HEK293 (cell line): ENCODE measurements around the gene SNX20.

ENCODE experiments used
- CTCF ChIA-PET: fragments of 350-600 bp; formaldehyde crosslinking; extraction: SDS; loops from one replicate; lab custom pipeline; 2021; ENCODE audit warnings: antibody characterized with exemption; lab: Yijun Ruan, JAX
- POLR2A ChIA-PET: fragments of 300-600 bp; formaldehyde crosslinking; extraction: SDS; loops from one replicate; lab custom pipeline; 2020; ENCODE audit warnings: antibody characterized with exemption, inconsistent platforms; lab: Yijun Ruan, JAX
- H3K27ac ChIP-seq: fragments of 200-500 bp; sonication (Bioruptor generic); 2 replicates; pipeline ENCODE4 v1.5.1; 2014; ENCODE audit warnings: low read depth, low read length, control low read depth, inconsistent platforms; ENCODE audit errors: extremely low read depth
- H3K36me3 ChIP-seq, 2 experiments: fragments of 200-500 bp in 1 of 2; sonication (Bioruptor generic) in 1 of 2; 1 replicate in 1 of 2; 2 replicates in 1 of 2; pipeline ENCODE4 v1.5.1; 2014 to 2017; ENCODE audit warnings: inconsistent platforms in 2 of 2, low read length in 2 of 2; ENCODE audit not compliant: control insufficient read depth in 2 of 2, insufficient read depth in 1 of 2
- H3K4me1 ChIP-seq: fragments of 200-500 bp; sonication (Bioruptor generic); 2 replicates; pipeline ENCODE4 v1.5.1; 2014; ENCODE audit warnings: mild to moderate bottlenecking, low read length, inconsistent platforms; ENCODE audit not compliant: control insufficient read depth, insufficient read depth
- H3K4me3 ChIP-seq: 2 replicates; pipeline ENCODE4 v1.5.1; 2011; ENCODE audit warnings: low read depth, mild to moderate bottlenecking, control low read depth, low read length, moderate library complexity
- H3K9me3 ChIP-seq: fragments of 200-500 bp; sonication (Bioruptor generic); 2 replicates; pipeline ENCODE4 v1.5.1; 2014; ENCODE audit warnings: low read depth, low read length, inconsistent platforms; ENCODE audit not compliant: control insufficient read depth, insufficient read depth
- GLIS2 ChIP-seq: fragments of 450-650 bp; formaldehyde crosslinking; IDR thresholded peaks from 2 replicates; pipeline ENCODE4 v1.5.1; 2016; ENCODE audit warnings: missing biosample characterization, missing genetic modification characterization
- HOXA7 ChIP-seq: sonication (generic); formaldehyde crosslinking; IDR thresholded peaks from 2 replicates; pipeline ENCODE4 v1.8.1; 2022; ENCODE audit warnings: missing genetic modification reagents, borderline replicate concordance
- SP3 ChIP-seq: fragments of 450-650 bp; formaldehyde crosslinking; IDR thresholded peaks from 2 replicates; pipeline ENCODE4 v1.5.1; 2016; ENCODE audit warnings: missing biosample characterization, missing genetic modification characterization
- ZNF140 ChIP-seq: fragments of 450-650 bp; formaldehyde crosslinking; IDR thresholded peaks from 2 replicates; pipeline ENCODE4 v1.5.1; 2016; ENCODE audit warnings: missing biosample characterization, missing genetic modification characterization
- ZNF169 ChIP-seq: fragments of 450-650 bp; formaldehyde crosslinking; IDR thresholded peaks from 2 replicates; pipeline ENCODE4 v1.5.1; 2016; ENCODE audit warnings: missing biosample characterization, missing genetic modification characterization
- ZNF202 ChIP-seq: fragments of 450-650 bp; formaldehyde crosslinking; IDR thresholded peaks from 2 replicates; pipeline ENCODE4 v1.5.1; 2016; ENCODE audit warnings: missing biosample characterization, missing genetic modification characterization, borderline replicate concordance
- ZNF302 ChIP-seq: fragments of 450-650 bp; formaldehyde crosslinking; IDR thresholded peaks from 2 replicates; pipeline ENCODE4 v1.5.1; 2016; ENCODE audit warnings: missing biosample characterization, missing genetic modification characterization, low read depth
- ZNF423 ChIP-seq: fragments of 450-650 bp; formaldehyde crosslinking; IDR thresholded peaks from 2 replicates; pipeline ENCODE4 v1.5.1; 2016; ENCODE audit warnings: missing biosample characterization, missing genetic modification characterization
- ZNF501 ChIP-seq: fragments of 450-650 bp; formaldehyde crosslinking; IDR thresholded peaks from 2 replicates; pipeline ENCODE4 v1.5.1; 2016; ENCODE audit warnings: missing biosample characterization, missing genetic modification characterization
- ZNF768 ChIP-seq: fragments of 450-650 bp; formaldehyde crosslinking; IDR thresholded peaks from 2 replicates; pipeline ENCODE4 v1.5.1; 2018; ENCODE audit warnings: missing biosample characterization, mild to moderate bottlenecking, missing genetic modification characterization
- TF ChIP-seq, protein P1 (sequence below): fragments of 450-650 bp; formaldehyde crosslinking; IDR thresholded peaks from 2 replicates; pipeline ENCODE4 v1.5.1; 2017; ENCODE audit warnings: missing biosample characterization, missing genetic modification characterization
- TF ChIP-seq, protein P2 (sequence below): fragments of 450-650 bp; formaldehyde crosslinking; IDR thresholded peaks from 2 replicates; pipeline ENCODE4 v1.5.1; 2016; ENCODE audit warnings: missing biosample characterization, missing genetic modification characterization
- TF ChIP-seq, protein P3 (sequence below): fragments of 450-650 bp; formaldehyde crosslinking; IDR thresholded peaks from 2 replicates; pipeline ENCODE4 v1.5.1; 2016; ENCODE audit warnings: missing biosample characterization, missing genetic modification characterization
- TF ChIP-seq, protein P4 (sequence below): fragments of 450-650 bp; IDR thresholded peaks from 2 replicates; pipeline ENCODE4 v1.5.1; 2018; ENCODE audit warnings: missing biosample characterization, missing genetic modification characterization
- TF ChIP-seq, protein P5 (sequence below): fragments of 450-650 bp; formaldehyde crosslinking; IDR thresholded peaks from 2 replicates; pipeline ENCODE4 v1.5.1; 2017; ENCODE audit warnings: missing biosample characterization, missing genetic modification characterization
- TF ChIP-seq, protein P6 (sequence below): fragments of 450-650 bp; formaldehyde crosslinking; IDR thresholded peaks from 2 replicates; pipeline ENCODE4 v1.5.1; 2016; ENCODE audit warnings: missing biosample characterization, missing genetic modification characterization
- TF ChIP-seq, protein P7 (sequence below): sonication (generic); formaldehyde crosslinking; IDR thresholded peaks from 2 replicates; pipeline ENCODE4 v1.8.1; 2022; ENCODE audit warnings: mild to moderate bottlenecking, moderate library complexity, missing genetic modification reagents

SNX20 gene

DNA sequence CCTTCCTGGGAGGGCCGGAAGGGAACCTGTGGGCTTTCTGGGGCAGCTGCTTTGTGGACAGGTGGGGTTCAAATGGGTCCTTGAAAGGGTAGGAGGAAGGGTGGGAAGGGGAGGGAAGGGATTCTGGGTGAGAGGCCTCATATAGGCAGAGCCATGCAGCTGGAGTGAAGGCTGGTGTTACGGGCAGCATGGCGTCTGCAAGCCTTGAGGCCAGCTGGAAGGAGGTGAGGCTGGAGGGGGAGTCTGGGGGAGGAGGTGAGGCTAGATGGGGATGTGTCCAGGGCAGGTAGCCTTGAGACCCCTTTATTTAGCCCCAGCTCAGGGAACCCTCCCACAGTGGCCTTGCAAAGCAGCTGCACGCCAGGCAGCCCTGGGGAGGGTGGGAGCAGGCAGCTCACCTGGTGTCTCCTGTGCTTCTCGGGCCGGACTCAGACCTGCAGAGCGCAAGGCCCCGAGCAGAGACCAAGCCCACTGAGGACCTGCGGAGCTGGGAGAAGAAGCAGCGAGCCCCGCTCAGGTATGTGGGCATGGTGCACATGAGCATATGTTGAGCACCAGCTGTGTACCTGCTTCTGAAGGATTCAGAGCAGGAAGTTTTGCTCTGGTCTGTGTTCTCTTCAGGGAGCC lies 50.6 kb downstream of the SNX20 start:
- ChIA-PET CTCF (no interaction called here), POLR2A (no interaction called here)
- H3K9me3 ChIP-seq = no peaks in the 10 kb centered on the region

DNA sequence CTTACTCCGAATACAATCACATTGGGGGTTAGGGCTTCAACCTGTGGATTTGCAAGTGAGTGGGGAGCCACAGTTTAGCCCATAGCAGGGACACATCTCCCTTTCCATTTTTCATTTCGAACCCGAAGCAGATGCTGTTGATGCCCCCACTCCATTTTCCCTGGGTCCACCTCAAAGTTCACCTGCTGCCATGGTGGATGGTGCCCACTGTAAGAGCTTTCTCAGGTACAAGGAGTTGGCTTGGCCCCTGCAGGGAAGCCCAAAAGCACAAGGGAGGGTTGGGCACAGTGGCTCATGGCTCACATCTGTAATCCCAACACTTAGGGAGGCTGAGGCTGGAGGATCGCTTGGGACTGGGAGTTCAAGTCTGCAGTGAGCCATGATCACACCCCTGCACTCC lies 51.8 kb downstream of the SNX20 start:
- TF ChIP-seq, protein P1, sequence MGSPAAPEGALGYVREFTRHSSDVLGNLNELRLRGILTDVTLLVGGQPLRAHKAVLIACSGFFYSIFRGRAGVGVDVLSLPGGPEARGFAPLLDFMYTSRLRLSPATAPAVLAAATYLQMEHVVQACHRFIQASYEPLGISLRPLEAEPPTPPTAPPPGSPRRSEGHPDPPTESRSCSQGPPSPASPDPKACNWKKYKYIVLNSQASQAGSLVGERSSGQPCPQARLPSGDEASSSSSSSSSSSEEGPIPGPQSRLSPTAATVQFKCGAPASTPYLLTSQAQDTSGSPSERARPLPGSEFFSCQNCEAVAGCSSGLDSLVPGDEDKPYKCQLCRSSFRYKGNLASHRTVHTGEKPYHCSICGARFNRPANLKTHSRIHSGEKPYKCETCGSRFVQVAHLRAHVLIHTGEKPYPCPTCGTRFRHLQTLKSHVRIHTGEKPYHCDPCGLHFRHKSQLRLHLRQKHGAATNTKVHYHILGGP = no peak
- no peak for TF ChIP-seq SP3
- TF ChIP-seq, protein P2, sequence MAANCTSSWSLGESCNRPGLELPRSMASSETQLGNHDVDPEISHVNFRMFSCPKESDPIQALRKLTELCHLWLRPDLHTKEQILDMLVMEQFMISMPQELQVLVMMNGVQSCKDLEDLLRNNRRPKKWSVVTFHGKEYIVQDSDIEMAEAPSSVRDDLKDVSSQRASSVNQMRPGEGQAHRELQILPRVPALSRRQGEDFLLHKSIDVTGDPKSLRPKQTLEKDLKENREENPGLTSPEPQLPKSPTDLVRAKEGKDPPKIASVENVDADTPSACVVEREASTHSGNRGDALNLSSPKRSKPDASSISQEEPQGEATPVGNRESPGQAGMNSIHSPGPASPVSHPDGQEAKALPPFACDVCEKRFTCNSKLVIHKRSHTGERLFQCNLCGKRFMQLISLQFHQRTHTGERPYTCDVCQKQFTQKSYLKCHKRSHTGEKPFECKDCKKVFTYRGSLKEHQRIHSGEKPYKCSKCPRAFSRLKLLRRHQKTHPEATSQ (tag by site-specific recombination) = no peak
- TF ChIP-seq, protein P3, sequence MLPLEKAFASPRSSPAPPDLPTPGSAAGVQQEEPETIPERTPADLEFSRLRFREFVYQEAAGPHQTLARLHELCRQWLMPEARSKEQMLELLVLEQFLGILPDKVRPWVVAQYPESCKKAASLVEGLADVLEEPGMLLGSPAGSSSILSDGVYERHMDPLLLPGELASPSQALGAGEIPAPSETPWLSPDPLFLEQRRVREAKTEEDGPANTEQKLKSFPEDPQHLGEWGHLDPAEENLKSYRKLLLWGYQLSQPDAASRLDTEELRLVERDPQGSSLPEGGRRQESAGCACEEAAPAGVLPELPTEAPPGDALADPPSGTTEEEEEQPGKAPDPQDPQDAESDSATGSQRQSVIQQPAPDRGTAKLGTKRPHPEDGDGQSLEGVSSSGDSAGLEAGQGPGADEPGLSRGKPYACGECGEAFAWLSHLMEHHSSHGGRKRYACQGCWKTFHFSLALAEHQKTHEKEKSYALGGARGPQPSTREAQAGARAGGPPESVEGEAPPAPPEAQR (tag by site-specific recombination) = no peak
- TF ChIP-seq, protein P4, sequence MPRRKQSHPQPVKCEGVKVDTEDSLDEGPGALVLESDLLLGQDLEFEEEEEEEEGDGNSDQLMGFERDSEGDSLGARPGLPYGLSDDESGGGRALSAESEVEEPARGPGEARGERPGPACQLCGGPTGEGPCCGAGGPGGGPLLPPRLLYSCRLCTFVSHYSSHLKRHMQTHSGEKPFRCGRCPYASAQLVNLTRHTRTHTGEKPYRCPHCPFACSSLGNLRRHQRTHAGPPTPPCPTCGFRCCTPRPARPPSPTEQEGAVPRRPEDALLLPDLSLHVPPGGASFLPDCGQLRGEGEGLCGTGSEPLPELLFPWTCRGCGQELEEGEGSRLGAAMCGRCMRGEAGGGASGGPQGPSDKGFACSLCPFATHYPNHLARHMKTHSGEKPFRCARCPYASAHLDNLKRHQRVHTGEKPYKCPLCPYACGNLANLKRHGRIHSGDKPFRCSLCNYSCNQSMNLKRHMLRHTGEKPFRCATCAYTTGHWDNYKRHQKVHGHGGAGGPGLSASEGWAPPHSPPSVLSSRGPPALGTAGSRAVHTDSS (tag by site-specific recombination) = no peak
- TF ChIP-seq ZNF302 (tag by site-specific recombination) = no peak
- TF ChIP-seq GLIS2 = no peak
- TF ChIP-seq, all 188 proteins: peak for 0
- CTCF ChIA-PET = no interaction called here

More for the DNA sequence above, 50.6 kb downstream of the SNX20 start:
- no peak overlapping the region for H3K27ac ChIP-seq
- no peak overlapping the region for H3K4me3 ChIP-seq
- TF ChIP-seq ZNF140 (tag by site-specific recombination) (no peak), ZNF768 (no peak), HOXA7 (CRISPR knock-in tag) (no peak), ZNF423 (tag by site-specific recombination) (no peak), ZNF501 (tag by site-specific recombination) (no peak), ZNF169 (no peak), ZNF202 (tag by site-specific recombination) (no peak)
- TF ChIP-seq, protein P5, sequence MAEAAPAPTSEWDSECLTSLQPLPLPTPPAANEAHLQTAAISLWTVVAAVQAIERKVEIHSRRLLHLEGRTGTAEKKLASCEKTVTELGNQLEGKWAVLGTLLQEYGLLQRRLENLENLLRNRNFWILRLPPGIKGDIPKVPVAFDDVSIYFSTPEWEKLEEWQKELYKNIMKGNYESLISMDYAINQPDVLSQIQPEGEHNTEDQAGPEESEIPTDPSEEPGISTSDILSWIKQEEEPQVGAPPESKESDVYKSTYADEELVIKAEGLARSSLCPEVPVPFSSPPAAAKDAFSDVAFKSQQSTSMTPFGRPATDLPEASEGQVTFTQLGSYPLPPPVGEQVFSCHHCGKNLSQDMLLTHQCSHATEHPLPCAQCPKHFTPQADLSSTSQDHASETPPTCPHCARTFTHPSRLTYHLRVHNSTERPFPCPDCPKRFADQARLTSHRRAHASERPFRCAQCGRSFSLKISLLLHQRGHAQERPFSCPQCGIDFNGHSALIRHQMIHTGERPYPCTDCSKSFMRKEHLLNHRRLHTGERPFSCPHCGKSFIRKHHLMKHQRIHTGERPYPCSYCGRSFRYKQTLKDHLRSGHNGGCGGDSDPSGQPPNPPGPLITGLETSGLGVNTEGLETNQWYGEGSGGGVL (tag by site-specific recombination) = no peak
- TF ChIP-seq, protein P6, sequence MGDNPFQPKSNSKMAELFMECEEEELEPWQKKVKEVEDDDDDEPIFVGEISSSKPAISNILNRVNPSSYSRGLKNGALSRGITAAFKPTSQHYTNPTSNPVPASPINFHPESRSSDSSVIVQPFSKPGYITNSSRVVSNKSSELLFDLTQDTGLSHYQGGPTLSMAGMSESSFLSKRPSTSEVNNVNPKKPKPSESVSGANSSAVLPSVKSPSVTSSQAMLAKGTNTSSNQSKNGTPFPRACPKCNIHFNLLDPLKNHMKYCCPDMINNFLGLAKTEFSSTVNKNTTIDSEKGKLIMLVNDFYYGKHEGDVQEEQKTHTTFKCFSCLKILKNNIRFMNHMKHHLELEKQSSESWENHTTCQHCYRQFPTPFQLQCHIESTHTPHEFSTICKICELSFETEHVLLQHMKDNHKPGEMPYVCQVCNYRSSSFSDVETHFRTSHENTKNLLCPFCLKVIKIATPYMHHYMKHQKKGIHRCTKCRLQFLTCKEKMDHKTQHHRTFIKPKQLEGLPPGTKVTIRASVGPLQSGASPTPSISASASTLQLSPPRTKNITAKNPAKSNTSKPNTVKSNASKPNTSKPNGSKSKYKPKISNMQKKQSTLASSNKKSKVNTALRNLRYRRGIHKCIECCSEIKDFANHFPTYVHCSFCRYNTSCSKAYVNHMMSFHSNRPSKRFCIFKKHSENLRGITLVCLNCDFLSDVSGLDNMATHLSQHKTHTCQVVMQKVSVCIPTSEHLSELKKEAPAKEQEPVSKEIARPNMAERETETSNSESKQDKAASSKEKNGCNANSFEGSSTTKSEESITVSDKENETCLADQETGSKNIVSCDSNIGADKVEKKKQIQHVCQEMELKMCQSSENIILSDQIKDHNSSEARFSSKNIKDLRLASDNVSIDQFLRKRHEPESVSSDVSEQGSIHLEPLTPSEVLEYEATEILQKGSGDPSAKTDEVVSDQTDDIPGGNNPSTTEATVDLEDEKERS (tag by site-specific recombination) = no peak
- TF ChIP-seq, protein P7, sequence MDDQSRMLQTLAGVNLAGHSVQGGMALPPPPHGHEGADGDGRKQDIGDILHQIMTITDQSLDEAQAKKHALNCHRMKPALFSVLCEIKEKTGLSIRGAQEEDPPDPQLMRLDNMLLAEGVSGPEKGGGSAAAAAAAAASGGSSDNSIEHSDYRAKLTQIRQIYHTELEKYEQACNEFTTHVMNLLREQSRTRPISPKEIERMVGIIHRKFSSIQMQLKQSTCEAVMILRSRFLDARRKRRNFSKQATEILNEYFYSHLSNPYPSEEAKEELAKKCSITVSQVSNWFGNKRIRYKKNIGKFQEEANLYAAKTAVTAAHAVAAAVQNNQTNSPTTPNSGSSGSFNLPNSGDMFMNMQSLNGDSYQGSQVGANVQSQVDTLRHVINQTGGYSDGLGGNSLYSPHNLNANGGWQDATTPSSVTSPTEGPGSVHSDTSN = no peak
- H3K36me3 ChIP-seq = no peaks in the 10 kb centered on the region
- H3K4me1 ChIP-seq = no peaks in the 10 kb centered on the region

More for the DNA sequence above, 51.8 kb downstream of the SNX20 start:
- POLR2A ChIA-PET = no interaction called here
- Histone ChIP-seq H3K27ac (no peak overlapping the region), H3K9me3 (no peaks in the 10 kb centered on the region), H3K4me1 (no peaks in the 10 kb centered on the region), H3K4me3 (no peak overlapping the region), H3K36me3 (no peaks in the 10 kb centered on the region)
